IPS DF 4.7 (cell line): Measurements from ENCODE around the gene NAXE.
"Not testable (repeated sequence)": the region's sequence is repeated elsewhere in the genome, so short reads cannot be mapped to it uniquely, and the experiment has no call there.

ENCODE experiments used
- DNase-seq: peaks from one replicate; pipeline ENCODE4 v3.0.0-alpha.2; 2013; ENCODE audit warnings: low spot score; ENCODE audit errors: extremely low read depth

NAXE gene

DNA sequence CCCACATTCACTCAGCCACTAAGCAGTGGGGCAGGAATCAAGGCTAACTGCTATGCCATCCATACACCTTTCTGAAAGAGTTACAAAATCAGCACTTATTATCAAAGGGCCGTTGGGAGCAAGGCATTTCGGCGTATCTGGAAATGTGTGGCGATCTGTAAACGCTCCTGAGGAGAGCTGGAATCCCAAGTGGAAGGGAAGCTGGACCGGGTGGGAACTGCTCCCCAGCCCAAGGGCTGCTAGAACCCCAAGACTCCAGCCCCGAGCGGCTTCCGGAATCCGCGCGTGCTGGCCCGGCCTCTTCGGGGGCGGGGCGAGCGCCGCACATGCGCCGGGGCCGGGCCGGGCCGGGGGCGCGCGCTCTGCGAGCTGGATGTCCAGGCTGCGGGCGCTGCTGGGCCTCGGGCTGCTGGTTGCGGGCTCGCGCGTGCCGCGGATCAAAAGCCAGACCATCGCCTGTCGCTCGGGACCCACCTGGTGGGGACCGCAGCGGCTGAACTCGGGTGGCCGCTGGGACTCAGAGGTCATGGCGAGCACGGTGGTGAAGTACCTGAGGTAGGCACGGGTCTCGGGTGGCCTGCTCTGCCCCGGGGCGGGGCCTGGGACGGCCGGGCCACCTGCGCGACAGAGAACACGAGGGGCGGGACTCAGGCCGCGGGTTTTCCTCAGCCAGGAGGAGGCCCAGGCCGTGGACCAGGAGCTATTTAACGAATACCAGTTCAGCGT lies at the start of gene NAXE:
TSS of gene NAXE (plus strand) at position 345 of the 726 bp plus-strand sequence. CDS start at position 374, 29 bp downstream.
- no peak for DNase-seq

DNA sequence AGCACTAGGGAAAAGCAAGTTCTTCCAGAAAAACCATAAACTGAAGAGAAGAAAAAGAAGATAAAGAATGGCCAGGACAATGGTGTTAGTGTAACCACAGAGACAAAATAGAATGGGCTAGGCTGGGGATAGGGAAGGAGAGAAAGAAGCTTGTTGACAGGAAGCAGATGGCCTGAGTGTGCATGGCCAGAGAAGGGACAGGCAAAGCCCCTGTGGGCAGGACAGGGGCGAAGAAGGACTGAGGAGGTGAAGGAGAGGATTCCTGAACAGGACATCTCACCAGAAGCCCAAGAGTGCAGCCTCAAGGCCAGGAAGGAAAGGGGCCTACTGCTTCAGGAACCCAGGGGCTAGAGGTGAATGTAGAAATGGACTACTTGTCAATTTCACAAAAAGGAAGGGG lies 48.5 kb upstream of the NAXE start:
- DNase-seq, result no peak

DNA sequence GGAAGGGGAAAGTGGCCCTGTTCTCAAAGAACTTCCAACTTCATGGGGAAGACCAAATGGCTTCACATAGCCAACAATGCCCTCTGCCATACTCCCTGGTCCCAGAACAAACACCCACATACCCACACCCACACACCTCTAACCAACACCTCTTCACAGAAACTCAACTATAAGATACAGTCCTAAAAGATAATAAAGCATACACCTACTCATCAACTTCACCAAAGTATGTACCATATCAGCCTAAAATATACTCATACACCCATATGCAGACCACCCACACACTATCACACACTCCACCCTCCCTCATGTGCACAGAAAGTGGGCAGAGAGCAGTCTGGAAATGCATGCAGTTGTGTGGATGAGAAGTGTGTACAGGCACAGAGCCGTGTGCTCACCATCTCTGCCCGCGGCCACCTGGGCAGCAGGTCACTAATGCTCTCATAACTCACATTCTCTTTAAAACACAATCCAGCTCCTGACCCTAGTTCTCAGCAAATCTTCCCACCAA lies 46.9 kb upstream of the NAXE start:
- DNase-seq, result no peak

DNA sequence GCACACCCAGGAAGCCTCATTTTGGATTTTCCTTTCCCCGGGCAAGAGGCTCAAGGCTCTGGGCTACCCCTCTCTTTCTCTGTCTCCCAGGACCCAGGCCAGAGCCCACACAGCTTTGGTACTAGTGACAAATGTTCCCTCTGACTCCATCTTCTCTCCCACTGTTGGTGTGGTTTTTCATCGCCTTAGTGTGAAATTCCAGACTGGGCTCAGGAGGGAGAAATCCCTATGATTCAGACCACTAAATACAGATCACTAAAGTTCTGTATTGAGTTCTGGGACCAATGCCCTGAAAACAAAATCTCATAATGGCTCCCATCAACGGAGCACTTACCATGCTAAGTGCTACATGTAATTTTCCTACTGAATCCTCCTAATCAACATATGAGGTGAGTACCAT lies 45.3 kb upstream of the NAXE start:
- no peak for DNase-seq

DNA sequence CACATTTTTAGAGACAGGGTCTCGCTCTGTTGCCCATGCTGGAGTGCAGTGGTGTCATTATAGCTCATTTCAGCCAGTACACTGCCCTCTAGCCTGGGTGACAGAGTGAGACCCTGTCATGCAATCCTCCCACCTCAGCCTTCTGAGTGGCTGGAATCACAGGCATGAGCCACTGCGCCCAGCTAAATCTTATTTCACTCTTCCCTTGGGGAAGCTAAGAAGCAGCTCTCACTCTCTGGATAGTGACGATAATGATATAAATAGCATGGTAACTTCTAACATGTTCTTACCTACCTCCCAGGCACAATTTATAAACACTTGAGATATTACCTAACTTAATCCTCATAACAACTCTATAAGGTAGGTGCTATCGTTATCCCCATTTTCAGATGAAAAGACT lies 44.1 kb upstream of the NAXE start:
- DNase-seq, result no peak

DNA sequence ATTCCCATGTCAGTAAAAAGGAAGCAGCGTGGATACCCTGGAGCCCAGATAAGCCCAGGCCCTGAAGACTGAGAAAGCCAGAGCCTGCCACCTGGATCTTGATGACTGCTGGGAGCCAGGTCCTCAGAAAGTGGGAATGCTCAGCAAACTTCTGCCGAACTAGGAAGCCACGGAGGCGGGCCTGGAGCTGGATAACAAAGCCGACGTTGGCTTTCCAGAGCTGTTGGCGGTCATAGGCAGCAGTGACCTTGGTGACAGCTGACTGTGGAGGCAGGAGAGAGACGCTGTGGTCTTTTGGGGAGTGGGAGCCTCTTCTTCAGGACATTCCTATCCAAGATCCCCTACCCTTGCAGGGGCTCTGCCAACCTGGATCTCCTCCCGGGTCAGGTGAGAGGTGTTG lies 43.6 kb upstream of the NAXE start:
- no peak for DNase-seq

DNA sequence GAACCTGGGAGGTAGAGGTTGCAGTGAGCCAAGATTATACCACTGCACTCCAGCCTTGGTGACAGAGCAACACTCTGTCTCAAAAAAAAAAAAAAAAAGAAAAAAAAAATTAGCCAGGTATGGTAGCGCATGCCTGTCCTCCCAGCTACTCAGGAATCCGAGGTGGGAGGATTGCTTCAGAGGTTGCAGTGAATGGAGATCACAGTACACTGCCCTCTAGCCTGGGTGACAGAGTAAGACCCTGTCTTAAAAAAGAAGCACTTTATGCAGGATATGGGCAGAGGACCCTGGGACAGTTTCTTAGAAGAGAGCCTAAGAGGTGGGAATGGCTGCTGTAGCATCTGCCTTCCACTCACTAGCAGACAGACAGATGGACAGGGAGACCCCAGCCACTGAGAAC lies 42.2 kb upstream of the NAXE start:
- no peak for DNase-seq

DNA sequence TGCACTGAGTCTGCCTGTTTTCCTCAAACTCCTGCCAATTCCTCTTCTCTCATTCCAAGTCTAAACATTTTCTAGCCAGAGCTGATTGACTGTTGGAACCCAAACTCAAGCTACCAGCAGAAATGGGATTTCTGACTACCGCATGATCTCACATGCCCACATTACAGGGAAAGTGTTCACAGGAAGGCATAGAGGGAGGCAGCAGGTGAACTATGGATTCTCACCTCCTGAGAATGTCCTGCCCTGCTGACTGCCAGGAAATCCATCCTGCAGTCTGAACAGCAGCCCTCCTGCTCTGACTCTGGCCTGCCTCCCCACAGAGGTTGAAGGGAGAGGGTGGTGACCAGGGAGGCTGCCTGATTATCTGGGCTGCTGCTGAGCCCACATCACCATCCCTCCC lies 41.7 kb upstream of the NAXE start:
- no peak for DNase-seq

DNA sequence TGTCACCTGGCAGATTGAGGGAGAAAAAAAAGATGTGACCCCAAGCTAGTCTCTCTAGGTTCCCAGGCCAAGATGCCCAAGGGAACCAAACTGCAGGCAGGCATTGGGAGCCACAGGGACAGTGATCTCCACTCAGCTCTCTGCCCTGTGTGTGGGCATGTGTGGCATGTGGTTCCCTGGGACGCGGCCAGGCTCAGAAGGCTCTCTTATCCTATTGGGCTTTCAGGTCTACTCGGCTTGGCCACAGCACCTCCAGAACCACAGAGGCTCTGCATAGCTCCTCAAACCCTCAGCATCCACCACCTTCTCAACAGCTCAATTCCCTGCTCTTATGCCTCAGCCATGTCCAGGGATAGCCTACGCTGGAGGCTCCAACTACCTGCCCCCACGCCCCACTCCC lies 41.2 kb upstream of the NAXE start:
- DNase-seq, result no peak

DNA sequence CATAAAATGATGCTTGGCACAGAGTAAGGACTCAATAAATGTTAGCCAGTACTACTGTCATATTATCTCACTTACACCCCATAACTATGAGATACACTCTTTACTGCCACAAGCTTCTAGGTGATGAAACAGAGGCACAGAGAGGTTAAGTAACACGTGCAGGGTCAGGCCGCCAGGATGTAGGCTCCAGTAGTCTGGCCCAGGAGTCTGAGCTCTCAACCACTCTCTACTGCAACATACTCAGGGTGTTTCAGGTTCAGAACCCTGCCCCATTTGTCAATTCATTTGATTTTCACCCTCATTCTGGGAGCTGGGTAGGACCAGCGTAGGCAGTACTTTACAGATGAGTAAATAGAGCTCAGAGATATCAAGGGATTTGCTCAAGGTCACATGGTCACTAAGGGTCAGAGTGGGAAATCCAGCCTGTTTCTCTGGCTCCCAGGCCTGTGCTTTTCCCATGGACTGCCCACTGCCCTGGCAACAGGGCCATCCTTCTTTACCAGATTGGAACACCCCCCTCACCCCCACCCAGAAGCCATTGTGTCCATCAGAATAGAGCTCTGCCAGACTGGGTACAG lies 40.4 kb upstream of the NAXE start:
- DNase-seq, result no peak

DNA sequence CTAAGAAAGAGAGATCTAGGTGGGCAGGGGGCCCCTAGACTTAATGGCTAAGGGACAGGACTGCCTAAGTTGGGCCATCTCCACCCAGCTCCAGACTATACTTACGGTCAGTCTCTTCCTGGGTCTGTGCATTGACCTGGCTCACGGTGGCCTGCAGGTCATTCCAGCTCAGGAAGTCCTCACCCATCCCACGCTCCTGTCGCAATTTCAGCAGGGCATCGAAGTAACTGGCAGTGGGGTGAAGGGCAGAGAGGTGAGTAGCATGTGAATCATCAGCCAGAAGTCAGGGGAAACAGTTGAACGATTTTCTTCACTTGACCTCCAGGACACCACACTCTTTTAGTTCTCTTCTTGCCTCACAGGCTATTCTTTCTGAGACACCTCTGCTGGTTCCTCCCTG lies 39.7 kb upstream of the NAXE start:
- no peak for DNase-seq

DNA sequence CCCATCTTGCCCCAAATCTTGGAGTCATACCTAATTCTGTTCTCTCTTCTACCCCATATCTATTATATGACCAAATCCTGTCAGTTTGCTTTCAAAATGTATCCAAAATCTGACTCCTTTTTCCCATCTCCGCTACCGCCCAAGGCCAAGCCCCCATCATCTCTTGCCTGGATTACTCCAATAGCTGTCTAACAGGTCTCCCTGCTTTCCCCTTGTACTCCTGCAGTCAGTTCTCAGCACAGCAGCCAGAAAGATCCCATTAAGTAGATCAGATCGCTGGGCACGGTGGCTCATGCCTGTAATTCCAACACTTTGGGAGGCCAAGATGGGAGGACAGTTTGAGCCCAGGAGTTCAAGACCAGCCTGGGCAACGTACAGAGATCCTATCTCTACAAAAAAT lies 39.1 kb upstream of the NAXE start:
- DNase-seq, result no peak

DNA sequence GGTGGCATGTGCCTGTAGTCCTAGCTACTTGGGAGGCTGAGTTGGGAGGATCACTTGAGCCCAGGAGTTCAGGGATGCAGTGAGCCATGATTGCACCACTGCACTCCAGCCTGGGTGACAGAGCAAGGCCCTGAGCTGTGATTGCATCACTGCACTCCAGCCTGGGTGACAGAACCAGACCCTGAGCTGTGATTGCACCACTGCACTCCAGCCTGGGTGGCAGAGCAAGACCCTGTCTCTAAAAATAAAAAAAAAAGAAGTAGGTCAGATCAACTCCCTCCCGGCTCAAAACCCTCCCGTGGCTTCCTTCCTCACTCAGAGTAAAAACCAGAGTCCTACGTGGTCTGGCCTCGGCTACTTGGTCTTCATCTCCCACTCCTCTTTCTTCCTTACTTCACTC lies 38.6 kb upstream of the NAXE start:
- DNase-seq, result not testable (repeated sequence)

DNA sequence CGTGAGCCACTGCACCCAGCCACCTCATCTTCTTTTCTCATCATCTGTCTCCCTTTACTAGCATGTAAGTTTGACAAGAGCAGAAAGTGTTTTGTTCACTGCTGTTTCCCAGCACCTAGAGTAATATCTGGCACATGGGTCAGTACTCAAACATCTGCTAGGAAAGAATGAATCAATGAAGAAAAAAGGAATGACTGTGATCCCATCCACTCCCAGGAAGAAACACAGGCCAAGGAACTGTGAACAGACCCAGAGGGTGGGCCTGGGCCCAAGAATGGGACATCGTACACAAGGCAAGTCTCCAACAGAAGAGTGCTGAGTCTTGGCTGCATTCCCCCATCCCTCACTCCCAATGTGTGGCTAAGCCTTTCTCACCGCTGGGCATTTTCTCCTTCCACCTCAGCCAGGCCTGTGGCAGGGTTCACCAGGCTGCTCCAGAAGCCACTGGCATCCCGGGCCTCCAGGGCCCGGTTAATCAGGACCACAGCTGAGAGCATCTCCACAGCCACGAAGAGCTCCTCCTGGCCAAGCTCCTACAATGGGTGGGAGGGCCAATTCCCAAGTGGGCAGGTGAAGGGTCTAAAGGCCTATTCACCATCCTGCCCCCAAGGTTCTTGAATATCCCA lies 37.6 kb upstream of the NAXE start:
- DNase-seq, result no peak

DNA sequence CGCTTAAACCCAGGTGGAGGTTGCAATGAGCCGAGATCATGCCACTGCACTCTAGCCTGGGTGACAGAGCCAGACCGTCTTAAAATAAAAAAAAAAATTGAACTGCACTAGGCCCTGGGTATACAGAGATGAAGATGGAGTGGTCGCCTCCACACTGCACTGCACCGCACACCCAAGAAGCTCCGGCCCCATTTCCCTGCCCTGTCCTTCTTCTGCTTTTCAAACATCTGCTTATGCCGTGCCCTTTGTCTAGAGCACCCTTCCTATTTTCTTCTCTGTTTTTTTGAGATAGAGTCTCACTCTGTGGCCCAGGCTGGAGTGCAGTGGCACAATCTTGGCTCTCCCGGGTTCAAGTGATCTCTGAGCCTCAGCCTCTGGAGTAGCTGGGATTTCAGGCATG lies 36.6 kb upstream of the NAXE start:
- no peak for DNase-seq

DNA sequence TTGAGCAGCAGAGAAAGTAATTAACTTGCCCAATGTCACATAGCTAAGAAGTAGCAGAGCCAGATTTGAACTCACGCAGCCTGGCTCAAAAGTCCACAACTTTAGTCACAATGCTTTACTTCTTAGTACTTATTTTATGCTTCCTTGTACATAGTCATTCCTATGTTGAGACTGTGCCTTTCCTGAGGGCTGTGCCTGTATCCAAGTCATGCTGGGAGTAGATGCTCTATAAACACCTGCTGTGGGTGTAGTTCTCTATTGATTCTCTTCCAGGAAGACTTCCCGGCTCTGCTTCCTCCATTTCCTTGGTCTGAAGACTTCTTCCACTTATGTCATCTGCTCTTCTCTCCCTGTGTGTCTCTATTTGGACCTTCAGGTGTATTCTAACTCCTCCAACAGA lies 35.9 kb upstream of the NAXE start:
- DNase-seq, result no peak

DNA sequence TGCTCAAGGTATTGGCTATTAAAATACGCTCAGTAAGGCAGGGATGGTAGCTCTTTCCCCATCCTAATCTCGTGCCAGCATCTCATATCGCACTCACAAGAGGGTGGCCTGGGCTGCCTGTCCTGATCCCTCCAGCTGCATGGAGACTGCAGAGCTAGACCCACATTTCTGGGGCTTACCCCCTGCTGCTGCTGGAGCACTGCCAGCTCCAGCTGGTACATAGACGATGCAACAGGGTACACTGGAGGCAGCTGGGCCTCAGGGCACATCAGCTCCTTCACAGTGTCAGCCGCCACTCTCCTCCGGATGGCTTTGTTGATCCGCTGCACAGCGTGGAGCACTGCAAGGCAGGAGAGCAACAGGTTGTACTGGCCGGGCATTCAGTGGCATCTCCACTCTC lies 35.2 kb upstream of the NAXE start:
- no peak for DNase-seq

DNA sequence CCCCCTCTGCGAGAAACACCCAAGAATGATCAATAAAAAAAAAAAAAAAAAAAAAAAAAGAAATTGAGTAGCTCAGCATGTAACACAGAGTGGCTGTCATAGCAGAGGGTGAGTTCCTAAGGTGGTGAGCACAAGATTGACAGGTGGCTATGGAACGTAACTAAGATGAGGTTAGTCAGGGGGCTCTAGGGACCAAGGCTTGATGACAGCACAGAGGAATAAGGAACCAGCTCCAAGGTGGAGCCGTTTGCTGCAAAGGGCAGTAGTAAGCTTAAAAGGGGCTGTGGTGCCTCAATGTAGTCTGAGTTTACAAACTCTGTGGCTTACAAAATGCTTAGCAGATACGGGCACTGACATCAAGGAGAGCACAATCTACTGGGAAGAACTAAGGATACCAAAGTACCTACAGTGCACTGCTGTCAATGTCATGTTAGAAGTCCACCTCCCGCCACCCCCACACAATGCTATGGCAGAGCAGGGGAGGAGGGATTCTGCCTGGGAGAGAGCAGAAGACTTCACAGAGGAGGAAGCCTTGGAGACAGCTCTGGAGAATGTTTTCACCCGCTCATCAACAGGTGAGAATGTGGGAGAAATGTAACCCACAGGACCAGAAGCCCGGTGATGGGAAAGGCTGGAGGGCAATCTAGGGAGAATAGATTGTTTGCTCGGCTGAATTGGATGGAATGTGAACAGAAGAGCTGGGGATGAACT lies 32.3 kb upstream of the NAXE start:
- DNase-seq, result no peak

DNA sequence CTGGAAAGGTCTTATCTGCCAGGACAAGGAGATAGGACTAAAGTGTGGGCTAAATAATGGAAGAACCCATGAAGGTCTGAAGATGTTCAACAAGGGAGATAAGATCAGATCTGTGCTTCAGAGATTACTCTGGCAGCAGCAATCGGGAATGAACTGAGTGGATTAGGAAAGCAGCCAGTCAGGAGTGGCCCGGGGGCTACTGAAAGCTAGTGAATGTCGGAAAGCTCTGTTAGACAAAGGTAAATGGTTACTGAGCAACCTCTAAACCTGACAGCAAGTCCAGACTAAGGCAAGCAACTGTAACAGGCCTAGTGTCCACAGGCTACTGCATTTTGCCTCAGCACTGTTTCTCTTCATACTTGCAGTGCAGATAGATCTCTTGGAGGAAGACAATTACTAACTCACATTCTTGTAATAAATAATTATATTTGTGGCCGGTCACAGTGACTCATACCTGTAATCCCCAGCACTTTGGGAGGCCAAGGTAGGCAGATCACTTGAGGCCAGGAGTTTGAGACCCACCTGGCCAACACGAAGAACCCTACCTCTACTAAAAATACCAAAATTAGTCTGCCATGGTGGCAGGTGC lies 31.7 kb upstream of the NAXE start:
- DNase-seq, result no peak

DNA sequence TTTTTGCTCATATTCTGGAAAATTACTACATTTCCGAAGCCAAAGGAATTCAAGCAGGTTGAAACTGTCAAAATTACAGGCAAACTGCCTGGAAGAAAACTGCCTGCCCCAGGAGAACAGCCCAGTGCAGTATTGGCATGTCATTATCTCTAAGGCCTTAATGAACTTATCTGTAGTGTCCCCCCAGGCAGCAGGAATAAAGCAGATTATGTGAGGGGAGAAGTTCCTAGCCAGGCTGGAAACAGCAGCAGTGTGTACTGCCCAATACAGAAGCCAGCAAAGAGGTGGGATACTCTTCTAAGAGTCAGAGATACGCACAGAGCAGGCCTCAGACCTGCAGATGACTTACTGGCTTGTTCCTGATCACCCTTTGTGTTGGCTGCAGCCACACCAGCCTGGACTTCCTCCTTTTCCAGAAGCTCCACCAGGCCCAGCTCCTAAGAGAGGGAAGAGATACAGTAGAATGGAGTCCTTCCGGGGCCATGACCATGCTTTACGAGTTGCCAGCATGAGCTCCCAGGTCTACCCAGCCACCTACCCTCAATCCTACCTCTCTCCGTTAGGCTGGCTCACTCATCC lies 30.9 kb upstream of the NAXE start:
- no peak for DNase-seq

DNA sequence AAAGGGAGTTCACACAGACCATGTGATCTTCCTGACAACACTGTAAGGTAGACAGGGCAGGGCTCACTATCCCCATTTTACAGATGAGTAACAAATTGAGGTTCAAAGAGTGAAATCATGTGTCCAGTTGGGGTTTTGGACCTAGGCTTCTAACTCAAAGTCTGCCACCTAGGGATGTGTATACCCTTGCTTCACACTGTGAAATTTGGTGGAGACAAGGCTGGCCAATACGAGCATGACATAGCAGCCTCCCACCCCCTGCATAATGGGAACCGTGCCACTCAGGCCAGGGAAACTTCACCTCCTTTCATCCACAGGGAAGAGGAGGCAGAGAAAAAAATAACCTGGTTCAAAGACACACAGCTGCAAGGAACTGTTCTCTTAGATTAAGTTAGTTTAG lies 26.1 kb upstream of the NAXE start:
- DNase-seq, result no peak
